HG03159 (cell line): ENCODE data around the gene GABRG3.
"Not testable (repeated sequence)": the region's sequence is repeated elsewhere in the genome, so short reads cannot be mapped to it uniquely, and the experiment has no call there.

Source experiments
- ATAC-seq: cut with Tn5 transposase; IDR thresholded peaks from one replicate; pipeline ENCODE4 v1.9.1; 2021; ENCODE audit warnings: mild to moderate bottlenecking, moderate library complexity; ENCODE audit not compliant: unreplicated experiment

The GABRG3 gene

DNA sequence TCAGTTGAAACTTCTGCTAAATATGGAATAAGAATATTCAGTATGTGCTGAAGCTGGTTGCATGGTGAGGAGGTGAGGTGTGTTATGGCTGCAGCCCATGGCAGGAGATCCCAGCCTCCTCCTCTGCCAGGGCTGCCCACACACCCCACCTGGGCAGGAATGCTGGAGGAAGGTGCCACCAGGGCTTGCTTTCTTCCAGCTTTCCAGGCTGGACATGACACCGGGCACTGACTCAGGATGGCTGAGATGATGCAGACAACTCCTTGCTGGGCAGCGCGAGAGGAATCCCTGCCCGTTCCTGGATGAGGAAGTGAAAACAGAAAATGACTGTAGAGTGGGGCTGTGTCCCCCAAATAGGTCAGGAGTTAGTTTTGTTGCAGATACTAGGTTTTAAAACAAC, 14.1 kb downstream of the GABRG3 start:
- no peak for ATAC-seq

DNA sequence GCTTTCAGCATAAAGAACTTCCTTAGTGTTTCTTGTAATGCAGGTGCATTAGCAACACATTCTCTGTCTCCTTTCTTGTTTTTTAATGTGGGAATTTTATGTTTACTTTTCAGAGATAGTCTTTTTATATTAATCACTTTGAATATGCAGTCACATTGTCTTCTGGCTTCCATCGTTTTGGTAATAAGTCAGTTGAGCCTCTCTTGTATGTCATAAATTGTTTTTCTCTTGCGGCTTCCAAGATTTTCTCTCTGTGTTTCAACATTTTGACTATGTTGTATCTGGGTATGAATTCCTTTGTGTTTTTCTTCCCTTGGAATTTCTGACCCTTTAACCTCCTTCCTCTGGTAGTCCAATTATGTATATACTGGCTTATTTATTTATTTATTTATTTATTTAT, 25.3 kb downstream of the GABRG3 start:
- ATAC-seq = no peak

DNA sequence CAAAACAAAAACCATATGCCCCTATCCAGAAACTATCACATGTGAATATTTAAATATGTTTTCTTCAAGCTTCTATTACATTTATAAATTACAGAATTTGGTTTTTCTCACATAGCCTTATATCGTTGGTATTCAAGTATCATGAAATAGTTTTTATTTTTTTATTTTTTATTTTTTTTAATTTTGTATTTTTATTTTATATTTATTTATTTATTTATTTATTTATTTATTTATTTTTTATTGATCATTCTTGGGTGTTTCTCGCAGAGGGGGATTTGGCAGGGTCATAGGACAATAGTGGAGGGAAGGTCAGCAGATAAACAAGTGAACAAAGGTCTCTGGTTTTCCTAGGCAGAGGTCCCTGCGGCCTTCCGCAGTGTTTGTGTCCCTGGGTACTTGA, 32.0 kb downstream of the GABRG3 start:
- ATAC-seq = not testable (repeated sequence)

DNA sequence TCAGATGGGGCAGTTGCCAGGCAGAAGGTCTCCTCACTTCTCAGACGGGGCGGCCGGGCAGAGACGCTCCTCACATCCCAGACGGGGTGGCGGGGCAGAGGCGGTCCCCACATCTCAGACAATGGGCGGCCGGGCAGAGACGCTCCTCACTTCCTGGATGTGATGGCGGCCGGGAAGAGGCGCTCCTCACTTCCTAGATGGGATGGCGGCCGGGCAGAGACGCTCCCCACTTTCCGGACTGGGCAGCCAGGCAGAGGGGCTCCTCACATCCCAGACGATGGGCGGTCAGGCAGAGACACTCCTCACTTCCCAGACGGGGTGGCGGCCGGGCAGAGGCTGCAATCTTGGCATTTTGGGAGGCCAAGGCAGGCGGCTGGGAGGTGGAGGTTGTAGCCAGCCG, 33.2 kb downstream of the GABRG3 start:
- ATAC-seq = not testable (repeated sequence)

DNA sequence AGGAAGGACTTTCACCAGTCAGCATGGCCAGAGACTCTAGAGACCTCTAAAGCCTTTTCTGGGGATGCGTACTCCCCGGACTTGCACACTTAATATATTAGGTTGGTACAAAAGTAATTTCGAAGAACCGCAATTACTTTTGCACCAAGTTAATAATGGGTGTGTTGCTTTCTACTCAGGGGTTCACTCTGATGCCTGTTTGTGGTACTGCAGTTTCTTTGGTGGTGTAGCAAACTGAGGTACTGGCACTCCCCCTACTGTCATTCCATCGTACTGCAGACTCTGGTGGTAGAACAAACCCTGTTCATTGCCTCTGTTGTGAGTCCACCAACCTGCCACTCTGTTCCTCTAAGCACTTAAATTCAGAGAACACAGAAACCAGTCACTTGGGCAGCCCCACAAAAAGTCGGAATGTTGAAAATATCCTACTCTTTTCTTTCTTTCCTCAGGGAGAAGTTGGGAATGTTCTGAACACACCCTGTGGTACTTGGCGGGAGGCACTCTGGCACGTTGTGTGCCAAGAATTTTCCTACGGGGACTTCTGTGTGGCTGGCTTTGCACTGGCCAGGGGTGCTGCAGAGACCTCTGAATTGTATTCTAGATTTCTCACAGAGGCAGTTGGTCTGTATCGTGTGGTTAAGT, 46.3 kb downstream of the GABRG3 start:
- ATAC-seq = peak; percentile 82

DNA sequence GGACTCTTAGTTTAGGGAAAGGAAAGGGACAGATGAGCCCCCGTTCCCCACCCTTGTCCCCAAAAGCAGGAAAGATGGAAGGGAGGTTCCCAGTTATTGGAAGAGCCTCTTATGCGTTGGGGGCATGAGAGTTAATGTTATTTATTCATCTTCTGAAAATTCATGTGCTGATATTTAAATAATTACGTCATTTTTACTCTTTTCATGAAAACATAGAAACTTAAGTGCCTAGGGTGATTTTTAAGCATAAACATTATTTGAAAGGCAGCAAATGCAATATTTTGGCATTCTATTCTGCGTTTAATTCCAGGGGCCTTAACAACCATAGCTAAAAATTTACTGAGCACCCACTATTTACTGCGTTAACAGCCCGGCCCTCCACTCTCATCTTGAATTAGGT, 48.7 kb downstream of the GABRG3 start:
- ATAC-seq = no peak

DNA sequence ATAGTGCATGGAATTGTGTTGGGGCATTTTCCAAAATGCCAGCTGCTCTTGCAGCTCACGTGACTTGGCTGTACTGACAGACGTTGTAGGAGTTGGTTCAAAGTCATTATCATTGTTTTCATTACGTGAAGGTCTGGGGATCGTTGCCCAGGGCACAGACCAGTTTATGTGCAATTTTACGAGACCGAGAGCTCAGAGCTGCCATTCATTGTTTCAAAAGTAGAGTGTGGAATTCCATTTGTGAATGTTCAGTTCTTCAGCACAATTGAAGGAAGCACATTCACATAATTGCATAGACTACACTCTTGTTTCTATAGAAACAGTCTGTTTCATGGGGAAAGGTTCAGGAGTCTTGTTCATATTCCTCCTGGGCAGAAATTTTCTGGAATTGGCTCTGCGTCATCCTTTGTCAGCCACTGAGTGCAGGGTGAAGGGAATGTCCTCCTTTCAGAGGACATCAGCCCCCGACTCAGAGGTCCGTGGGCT, 54.5 kb downstream of the GABRG3 start:
- no peak for ATAC-seq

DNA sequence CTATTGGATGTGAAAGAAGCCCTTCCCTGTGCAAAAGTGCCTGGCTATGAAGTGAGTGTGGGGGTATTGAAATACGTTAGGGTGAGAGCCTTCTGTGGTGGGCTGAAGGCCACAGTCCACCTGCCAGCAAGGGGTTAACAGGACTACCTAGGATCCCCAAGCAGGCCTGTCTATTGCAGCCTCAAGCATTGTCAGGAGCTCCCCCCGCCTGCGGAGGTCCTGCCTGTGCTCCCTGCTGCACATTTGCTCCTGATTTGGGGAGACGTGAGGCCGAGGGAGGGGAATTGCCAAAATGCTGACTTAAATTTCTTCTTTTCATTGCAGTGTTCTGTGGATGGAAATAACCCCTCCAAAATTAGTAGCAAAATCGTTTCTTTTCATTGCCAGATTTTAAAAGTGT, 56.2 kb downstream of the GABRG3 start:
- no peak for ATAC-seq

DNA sequence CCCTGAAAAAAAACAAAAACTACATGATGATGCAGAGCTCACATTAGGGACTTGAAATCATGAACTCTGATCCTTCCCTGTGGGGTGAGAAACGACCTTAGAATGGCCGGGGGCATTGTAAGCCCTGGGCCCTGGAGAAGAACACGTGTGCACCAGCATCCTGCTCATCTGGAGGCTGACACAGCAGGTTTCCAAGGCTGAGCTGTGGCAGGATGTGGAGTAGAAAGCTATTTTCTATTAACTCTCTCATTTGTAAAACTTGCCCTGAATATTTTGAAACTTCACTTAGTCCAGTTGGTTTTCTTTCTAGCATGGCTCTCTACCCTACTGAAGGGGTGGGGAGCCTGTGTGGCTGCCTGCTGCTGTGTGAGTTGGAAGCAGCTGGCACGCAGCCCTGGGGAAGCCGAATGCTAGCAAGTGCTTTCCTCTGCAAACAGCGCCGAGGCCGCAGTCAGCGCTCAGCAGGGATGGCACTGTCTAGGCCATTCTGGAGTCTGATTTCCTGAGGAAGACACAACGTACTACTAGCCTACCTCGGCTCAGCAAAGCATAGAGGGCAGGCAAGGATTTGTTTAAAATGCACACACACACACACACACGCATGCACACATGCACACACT, 58.0 kb downstream of the GABRG3 start:
- no peak for ATAC-seq

DNA sequence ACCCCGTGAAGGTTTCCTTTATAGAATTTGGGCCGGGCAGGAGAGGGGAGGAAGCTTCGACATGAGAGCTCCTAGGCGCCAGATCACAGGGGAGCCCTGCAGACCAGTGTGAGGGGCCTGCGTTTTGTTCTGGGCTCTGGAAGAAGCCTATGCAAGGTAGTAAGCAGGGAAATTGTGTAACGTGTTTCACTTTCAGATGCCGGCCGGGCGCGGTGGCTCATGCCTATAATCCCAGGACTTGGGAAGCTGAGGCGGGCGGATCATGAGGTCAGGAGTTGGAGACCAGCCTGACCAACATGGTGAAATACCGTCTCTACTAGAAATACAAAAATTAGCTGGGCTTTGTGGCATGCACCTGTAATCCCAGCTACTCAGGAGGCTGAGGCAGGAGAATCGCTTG, 65.2 kb downstream of the GABRG3 start:
- ATAC-seq = no peak

DNA sequence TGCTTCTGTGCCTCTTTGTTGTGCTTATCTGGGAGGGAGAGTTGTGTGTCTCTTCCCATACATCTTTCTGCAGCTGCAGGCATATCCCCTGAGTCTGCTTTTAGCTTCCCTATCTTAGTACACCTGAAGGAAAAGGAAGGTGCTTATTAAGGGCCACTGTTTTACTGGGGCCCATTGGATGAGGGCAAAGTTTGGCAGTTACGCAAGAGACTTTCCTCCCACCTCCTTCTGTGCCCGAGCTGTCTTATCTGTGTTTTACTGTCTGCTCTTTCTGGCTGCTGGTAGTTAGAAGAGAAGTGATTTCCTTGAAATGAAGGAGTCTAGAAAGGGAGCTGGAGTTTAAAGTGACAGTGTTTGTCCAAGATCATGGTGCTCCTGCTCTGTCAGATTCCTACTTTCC, 66.5 kb downstream of the GABRG3 start:
- no peak for ATAC-seq

DNA sequence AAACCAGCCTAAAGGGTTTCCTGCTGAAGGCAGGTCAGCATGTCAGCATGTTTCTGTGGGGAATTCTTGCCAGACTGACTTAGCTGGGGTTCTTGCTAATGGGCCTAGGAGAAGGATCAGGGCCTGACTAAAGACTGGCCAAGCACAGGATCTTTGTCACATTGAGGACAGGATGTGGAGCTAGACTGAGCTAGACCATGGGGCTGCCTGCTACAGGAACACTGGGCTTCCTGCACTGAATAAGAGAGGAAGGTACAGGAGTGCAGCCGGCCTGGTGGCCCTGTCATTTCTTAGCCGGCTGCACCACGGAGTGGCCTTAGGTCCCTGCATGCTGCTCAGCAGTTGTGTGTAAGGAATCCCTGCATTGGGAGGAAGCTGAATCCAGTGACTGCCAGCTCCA, 68.2 kb downstream of the GABRG3 start:
- no peak for ATAC-seq

DNA sequence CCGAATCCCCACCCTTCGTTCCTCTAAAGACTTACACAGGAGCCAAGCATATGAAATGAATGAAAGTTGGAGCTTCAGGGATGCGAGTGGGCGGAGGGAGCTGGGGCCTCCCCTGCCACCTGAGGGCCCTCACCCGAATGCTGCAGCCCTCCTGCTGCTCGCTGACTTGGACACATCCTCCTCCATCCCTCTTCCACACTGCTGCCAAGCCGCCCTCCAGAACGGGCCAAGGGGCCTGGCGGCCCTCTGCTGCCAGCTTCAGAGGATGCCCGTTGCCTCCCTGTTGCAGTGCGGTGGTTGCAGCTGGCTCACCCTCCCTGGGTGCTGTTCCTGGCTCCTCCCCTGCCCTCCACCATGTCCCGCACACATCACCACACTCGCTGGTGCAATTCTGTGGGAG, 71.2 kb downstream of the GABRG3 start:
- no peak for ATAC-seq

DNA sequence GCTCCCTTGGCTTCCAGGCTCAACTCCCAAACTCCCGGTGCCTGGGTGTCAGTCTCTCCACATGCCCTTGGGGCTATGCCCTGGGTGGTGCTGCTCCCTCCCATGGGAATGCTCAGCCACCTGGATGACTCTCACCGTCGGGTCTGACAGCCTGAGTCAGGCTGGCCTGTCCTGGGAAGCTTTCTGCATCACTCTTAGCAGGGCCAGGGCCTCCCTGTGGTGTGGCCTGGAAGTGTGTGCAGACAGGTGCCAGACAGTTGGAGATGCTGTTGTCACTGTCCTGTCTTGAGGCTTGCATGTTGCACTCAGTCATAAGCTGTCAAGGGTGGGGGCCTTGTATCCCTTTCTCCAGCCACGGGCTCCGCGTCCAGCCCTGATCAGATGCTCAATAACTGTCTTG, 71.7 kb downstream of the GABRG3 start:
- ATAC-seq = no peak

DNA sequence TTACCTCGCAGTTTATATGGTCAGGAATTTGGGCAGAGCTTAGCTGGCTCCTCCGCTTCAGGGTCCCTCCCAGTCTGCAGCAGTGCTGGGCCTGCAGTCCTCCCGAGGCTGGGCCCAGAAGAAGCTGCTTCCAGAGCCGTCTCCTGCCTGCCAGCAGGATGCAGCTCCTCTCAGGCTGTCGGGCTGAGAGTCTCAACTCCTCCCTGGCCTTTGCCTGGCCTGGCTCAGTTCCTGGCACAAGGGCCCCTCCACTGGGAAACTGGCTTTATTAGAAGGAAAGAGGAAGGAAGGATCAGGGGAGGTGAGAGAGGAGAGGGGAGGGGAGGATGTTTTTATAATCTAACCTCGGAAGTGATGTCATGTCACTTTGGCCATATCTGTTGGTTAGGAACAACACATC, 72.8 kb downstream of the GABRG3 start:
- ATAC-seq = no peak

DNA sequence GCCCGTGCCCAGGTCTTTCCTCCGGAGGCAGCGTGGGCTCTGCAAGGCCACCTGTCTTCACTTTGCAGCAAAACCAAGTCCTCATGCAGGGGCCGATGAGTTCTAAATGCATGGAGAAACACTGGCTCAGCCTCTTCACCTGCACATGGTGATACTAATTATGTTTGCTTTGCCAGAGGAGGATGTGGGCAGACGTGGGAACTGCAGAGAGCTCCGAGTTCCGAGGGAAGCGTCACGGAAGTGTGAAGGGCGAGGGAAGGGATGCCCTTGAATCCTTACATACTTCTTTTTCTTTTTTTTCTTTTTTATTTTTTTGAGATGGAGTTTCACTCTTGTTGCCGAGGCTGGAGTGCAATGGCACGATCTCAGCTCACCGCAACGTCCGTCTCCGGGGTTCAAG, 74.8 kb downstream of the GABRG3 start:
- ATAC-seq = no peak

DNA sequence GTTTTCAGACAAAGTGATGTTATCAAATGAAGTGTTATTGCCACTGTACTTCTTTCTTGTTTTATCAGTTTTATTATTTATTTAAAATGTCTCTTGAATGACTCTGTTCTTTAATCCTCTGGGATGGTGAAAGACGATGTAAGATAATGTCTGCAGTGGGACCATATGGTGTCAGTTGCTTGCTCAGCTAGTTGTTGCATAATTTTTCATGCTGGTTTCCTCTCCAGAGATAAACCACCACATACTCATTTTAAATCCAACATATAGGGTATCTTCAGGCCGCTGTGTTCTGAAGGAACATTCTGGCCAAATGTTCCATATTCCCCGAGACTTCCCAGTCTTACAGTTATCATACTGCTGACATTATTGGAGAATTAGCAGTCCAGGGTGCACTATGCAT, 75.9 kb downstream of the GABRG3 start:
- no peak for ATAC-seq

DNA sequence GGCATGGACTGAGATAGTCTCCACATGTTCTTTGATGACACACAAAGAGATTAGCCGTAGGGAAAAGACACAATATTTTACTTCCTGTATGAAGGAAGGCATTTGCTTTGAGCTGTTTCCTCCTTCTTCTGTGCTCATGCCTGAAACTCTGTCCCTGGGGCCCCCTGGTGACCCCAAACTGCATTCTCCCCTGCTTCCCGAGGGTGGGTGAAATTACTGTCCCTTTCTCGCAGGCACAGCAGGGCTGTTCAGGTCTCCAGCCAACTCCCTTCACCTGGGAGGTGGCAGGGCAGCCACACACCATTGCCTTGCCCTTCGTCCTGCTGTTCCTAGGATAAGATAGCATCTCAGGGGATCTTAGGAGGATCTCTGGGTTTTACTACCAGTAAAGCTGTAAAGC, 79.2 kb downstream of the GABRG3 start:
- ATAC-seq = no peak

DNA sequence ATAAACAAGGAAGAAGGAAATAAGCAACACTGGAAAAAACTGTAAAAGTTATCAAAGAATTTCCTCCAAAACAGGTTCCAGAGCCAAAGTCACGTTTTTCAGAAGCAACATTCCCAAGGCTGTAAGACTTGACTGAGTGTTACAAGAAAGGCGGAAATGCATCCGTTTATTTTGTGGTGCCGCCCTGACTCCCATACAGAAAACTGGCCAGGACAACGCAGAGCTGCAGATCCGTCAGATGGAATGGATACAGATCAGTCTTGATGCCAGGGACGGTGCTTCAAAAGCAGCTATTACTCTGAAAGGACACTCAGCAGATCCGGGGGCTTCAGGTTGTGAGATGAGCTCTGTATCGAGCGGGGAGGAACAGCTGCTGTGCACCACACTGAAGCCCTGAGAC, 83.4 kb downstream of the GABRG3 start:
- no peak for ATAC-seq

DNA sequence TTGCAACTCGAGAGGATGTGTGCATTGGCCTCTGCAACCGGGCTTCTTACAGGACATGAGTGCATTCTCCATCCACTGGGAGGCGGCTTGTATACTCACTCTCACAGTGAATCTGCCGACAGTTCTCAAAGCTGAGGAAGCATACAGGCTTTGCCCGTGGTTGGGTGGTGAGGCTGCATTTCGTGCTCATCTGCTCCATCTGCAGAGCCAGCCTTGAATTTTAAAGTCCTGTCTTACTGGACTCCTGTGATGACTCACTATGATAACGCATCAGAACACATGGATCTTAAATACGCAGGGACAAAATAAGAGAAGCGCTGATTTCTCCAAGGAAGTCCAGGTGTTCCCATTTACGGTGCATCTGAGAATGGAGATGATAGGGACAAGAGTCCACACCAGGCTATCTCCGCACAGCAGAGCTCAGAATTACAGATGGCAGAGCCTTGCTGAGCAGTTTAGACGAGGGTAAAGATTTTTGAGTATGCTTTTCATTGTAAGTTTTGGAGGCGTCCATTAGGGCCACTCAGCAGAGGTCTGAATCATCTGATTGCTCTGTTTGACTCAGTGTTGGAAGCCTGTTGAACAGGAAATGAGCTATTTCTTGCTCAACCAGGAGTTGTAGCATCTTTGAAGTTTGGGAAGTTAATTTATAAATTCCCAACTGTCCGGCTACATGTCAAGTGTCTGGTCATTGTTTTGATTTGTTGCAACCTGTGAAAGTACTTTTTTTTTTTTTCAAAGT, 87.1 kb downstream of the GABRG3 start:
- ATAC-seq = no peak

DNA sequence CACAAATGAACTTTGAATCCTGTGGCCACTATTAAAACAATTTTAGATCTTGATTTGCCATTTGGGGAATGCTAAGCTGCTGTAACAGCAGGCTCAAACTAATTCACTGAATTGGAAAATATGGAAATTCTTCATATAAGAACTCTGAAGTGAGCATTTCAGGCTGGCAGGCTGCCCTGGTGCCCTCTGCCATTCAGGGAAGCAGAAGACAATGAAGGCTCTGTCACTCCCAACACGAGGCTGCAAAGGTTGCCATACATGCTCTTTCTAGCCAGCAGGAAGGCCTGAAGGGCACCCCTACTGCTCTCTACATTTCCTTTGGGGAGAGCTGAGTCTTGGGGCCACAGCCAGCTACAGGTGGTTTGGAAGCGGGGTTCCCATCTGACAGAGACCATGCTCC, 88.0 kb downstream of the GABRG3 start:
- ATAC-seq = no peak

DNA sequence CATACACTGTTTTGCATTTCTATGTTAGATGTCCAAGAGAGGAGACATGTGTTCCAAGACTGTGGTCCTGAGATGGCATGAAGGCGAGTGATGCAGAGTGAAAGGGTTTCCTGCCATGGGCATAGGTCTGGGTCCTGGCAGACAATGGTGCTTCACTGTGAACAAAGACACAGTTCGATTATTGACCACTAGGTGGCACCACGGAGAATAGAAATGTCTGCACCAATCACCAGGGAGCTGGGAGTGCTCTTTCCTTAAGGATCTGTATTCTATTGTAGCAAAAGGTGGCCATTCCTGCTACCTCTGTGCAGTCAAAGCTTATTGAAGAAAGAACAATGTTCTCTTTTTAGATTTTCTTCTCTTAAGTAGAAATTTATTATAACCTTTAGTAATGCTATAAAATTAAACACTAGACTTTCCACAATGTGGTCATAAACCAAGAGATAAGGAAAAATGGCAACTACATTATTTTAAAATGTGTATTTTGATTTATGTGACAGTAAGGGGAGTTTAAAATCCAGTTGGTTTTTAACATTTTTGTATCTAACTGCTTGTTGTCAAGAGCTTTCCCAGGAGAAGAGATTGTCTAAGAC, 88.7 kb downstream of the GABRG3 start:
- no peak for ATAC-seq
